NCI-H2227 (cell line): Measurements from ENCODE around the gene GULP1.
"Not testable (repeated sequence)": the region's sequence is repeated elsewhere in the genome, so short reads cannot be mapped to it uniquely, and the experiment has no call there.

Experiments
- DNase-seq: peaks from one replicate; lab custom pipeline; 2025; ENCODE audit not compliant: unreplicated experiment; lab: John Stamatoyannopoulos, UW

GULP1 gene

GRCh38 chr2:188459061-188459460 lies 167.4 kb downstream of the GULP1 start:
- DNase-seq, result no peak

- DNase-seq, result not testable (repeated sequence)
These were observed 174.4 kb downstream of the GULP1 start for GRCh38 chr2:188466078-188466477.

GRCh38 chr2:188466761-188467160 lies 175.1 kb downstream of the GULP1 start:
- DNase-seq, result no peak

GRCh38 chr2:188471166-188471565 lies 179.5 kb downstream of the GULP1 start:
- no peak for DNase-seq

- no peak for DNase-seq
These were observed 181.6 kb downstream of the GULP1 start for GRCh38 chr2:188473306-188473705.

- no peak for DNase-seq
These were observed 182.6 kb downstream of the GULP1 start for GRCh38 chr2:188474316-188474715.

GRCh38 chr2:188475945-188476344 lies 184.3 kb downstream of the GULP1 start:
- DNase-seq, result no peak

- DNase-seq, result no peak
These were observed 186.0 kb downstream of the GULP1 start for GRCh38 chr2:188477564-188478103.

- DNase-seq, result no peak
These were observed 187.1 kb downstream of the GULP1 start for GRCh38 chr2:188478724-188479123.

- no peak for DNase-seq
These were observed 189.8 kb downstream of the GULP1 start for GRCh38 chr2:188481474-188481873.

- no peak for DNase-seq
These were observed 193.8 kb downstream of the GULP1 start for GRCh38 chr2:188485496-188485895.

GRCh38 chr2:188492751-188493150 lies 201.1 kb downstream of the GULP1 start:
- no peak for DNase-seq

GRCh38 chr2:188494906-188495305 lies 203.2 kb downstream of the GULP1 start:
- DNase-seq, result no peak

- no peak for DNase-seq
These were observed 204.3 kb downstream of the GULP1 start for GRCh38 chr2:188495969-188496431.

- DNase-seq, result no peak
These were observed 206.1 kb downstream of the GULP1 start for GRCh38 chr2:188497726-188498125.

GRCh38 chr2:188503975-188504374 lies 212.3 kb downstream of the GULP1 start:
- no peak for DNase-seq

- no peak for DNase-seq
These were observed 215.2 kb downstream of the GULP1 start for GRCh38 chr2:188506843-188507242.

- no peak for DNase-seq
These were observed 219.7 kb downstream of the GULP1 start for GRCh38 chr2:188511346-188511745.

GRCh38 chr2:188512456-188512855 lies 220.8 kb downstream of the GULP1 start:
- DNase-seq, result peak; percentile 47

- no peak for DNase-seq
These were observed 224.2 kb downstream of the GULP1 start for GRCh38 chr2:188515918-188516317.

GRCh38 chr2:188517549-188518215 lies 226.0 kb downstream of the GULP1 start:
- no peak for DNase-seq

GRCh38 chr2:188518381-188518780 lies 226.7 kb downstream of the GULP1 start:
- DNase-seq, result no peak

- no peak for DNase-seq
These were observed 227.5 kb downstream of the GULP1 start for GRCh38 chr2:188519136-188519535.
